HCT116 (cell line): ENCODE data around the gene TBXAS1. TPM values are rescaled to one million over a fixed set of nuclear protein-coding genes. Genes with fewer than 3 reads are reported as not detected.

Experiments used
- ATAC-seq: fragments of 200-7000 bp; cut with Tn5 transposase; 2 replicates; pipeline ENCODE4 v1.9.1; 2020; ENCODE audit warnings: mild to moderate bottlenecking, moderate library complexity
- BruUV-seq: library from RNA; stranded (reverse); fragments of 400-500 nt; replicated peaks from 2 replicates; lab custom pipeline; 2021; lab: Mats Ljungman, UMichigan
- CTCF ChIA-PET: fragments of 300-600 bp; sonication (Branson Sonifier 250); formaldehyde crosslinking; loops from one replicate; lab custom pipeline; 2021; ENCODE audit warnings: antibody characterized with exemption; lab: Charles Lee
- POLR2A ChIA-PET: fragments of 300-600, 350-600 bp; sonication (Branson Sonifier 250); formaldehyde crosslinking; loops from one replicate; lab custom pipeline; 2021; ENCODE audit warnings: antibody characterized with exemption; lab: Charles Lee
- RAD21 ChIA-PET, 2 experiments: fragments of 300-600 bp; sonication (Branson Sonifier 250); formaldehyde crosslinking; loops; one replicate each; lab custom pipeline; 2023; ENCODE audit warnings: low total read pairs in 2 of 2; ENCODE audit not compliant: uncharacterized antibody in 2 of 2, unreplicated experiment in 2 of 2, low non-redundant PET in 1 of 2; lab: Charles Lee
- DNase-seq: peaks from one replicate; pipeline ENCODE4 v3.0.0-alpha.2; 2010; ENCODE audit warnings: low read depth, low spot score
- H2AFZ ChIP-seq: fragments of 200-600 bp; shearing (Covaris generic), sonication (generic); 2 replicates; pipeline ENCODE4 v1.6.1; 2017; ENCODE audit warnings: low read depth, mixed run types, mixed read lengths, antibody characterized with exemption, low read length; ENCODE audit not compliant: poor library complexity, severe bottlenecking
- H3K27ac ChIP-seq: 2 replicates; pipeline ENCODE4 v1.5.1; 2012; ENCODE audit warnings: low read depth, low read length
- H3K27me3 ChIP-seq: fragments of 200-600 bp; sonication (generic); 2 replicates; pipeline ENCODE4 v1.6.1; 2016; ENCODE audit warnings: mixed run types, low read length, mixed read lengths; ENCODE audit not compliant: insufficient read depth
- H3K36me3 ChIP-seq, 2 experiments: fragments of 200-500 bp in 1 of 2; fragments of 200-600 bp in 1 of 2; sonication (Bioruptor generic) in 1 of 2; sonication (generic) in 1 of 2; 2 replicates each; pipeline versions ENCODE4 v1.5.1 to v1.6.1; 2014 to 2016; ENCODE audit warnings: low read length in 2 of 2, inconsistent platforms in 1 of 2, mixed read lengths in 1 of 2, mixed run types in 1 of 2; ENCODE audit not compliant: insufficient read depth in 2 of 2, control insufficient read depth in 1 of 2
- H3K4me1 ChIP-seq, 2 experiments: fragments of 200-600 bp in 1 of 2; sonication (generic) in 1 of 2; 2 replicates each; pipeline versions ENCODE4 v1.5.1 to v1.6.1; 2012 to 2017; ENCODE audit warnings: low read length in 2 of 2, inconsistent platforms in 1 of 2, mild to moderate bottlenecking in 1 of 2, mixed read lengths in 1 of 2, mixed run types in 1 of 2, moderate library complexity in 1 of 2; ENCODE audit not compliant: insufficient read depth in 2 of 2, control insufficient read depth in 1 of 2
- H3K4me2 ChIP-seq: fragments of 200-600 bp; sonication (generic); 2 replicates; pipeline ENCODE4 v1.6.1; 2017; ENCODE audit warnings: mixed run types, low read length, mixed read lengths
- H3K4me3 ChIP-seq, 2 experiments: fragments of 200-600 bp in 1 of 2; sonication (generic) in 1 of 2; replicated peaks in 1 of 2; 2 replicates each; pipeline ENCODE4 v1.5.1; 2011 to 2016; ENCODE audit warnings: low read length in 2 of 2, control low read depth in 1 of 2, low read depth in 1 of 2, mild to moderate bottlenecking in 1 of 2, mixed read lengths in 1 of 2, mixed run types in 1 of 2
- H3K79me2 ChIP-seq: fragments of 200-600 bp; sonication (generic); 2 replicates; pipeline ENCODE4 v1.6.1; 2017; ENCODE audit warnings: mild to moderate bottlenecking, mixed run types, low read length, moderate library complexity, mixed read lengths; ENCODE audit not compliant: insufficient read depth
- H3K9ac ChIP-seq: fragments of 200-600 bp; sonication (generic); 2 replicates; pipeline ENCODE4 v1.6.1; 2016; ENCODE audit warnings: low read length, mixed read lengths
- H3K9me2 ChIP-seq: fragments of 200-600 bp; sonication (generic), shearing (Covaris generic); 2 replicates; pipeline ENCODE4 v1.6.1; 2017; ENCODE audit warnings: mixed run types, mild to moderate bottlenecking, moderate library complexity; ENCODE audit not compliant: insufficient read depth
- H3K9me3 ChIP-seq, 2 experiments: fragments of 200-500 bp in 1 of 2; fragments of 200-600 bp in 1 of 2; sonication (Bioruptor generic) in 1 of 2; sonication (generic) in 1 of 2; 2 replicates each; pipeline ENCODE4 v1.6.1; 2014 to 2017; ENCODE audit warnings: low read length in 2 of 2, mixed read lengths in 2 of 2, inconsistent platforms in 1 of 2, low read depth in 1 of 2, mild to moderate bottlenecking in 1 of 2, mixed run types in 1 of 2, moderate library complexity in 1 of 2; ENCODE audit not compliant: control insufficient read depth in 1 of 2, insufficient read depth in 1 of 2
- H4K20me1 ChIP-seq: fragments of 200-600 bp; sonication (generic), shearing (Covaris generic); 2 replicates; pipeline ENCODE4 v1.6.1; 2017; ENCODE audit warnings: mixed run types, mild to moderate bottlenecking, moderate library complexity; ENCODE audit not compliant: insufficient read depth
- CBX3 ChIP-seq: IDR thresholded peaks from 2 replicates; pipeline ENCODE4 v1.6.1; 2012; ENCODE audit warnings: low read depth
- CTCF ChIP-seq, 3 experiments: fragments of 200-600 bp in 1 of 3; sonication (generic) in 1 of 3; IDR thresholded peaks in 2 of 3; conservative IDR thresholded peaks in 1 of 3; 2 replicates each; pipeline ENCODE4 v1.5.1; 2012 to 2017; ENCODE audit warnings: low read depth in 2 of 3, low read length in 2 of 3, antibody characterized with exemption in 1 of 3, borderline replicate concordance in 1 of 3, control low read depth in 1 of 3, mild to moderate bottlenecking in 1 of 3, mixed read lengths in 1 of 3, mixed run types in 1 of 3, moderate library complexity in 1 of 3; ENCODE audit not compliant: insufficient read depth in 1 of 3
- EGR1 ChIP-seq: IDR thresholded peaks from 2 replicates; pipeline ENCODE4 v1.6.1; 2012; ENCODE audit warnings: low read depth
- ELF1 ChIP-seq: IDR thresholded peaks from 2 replicates; pipeline ENCODE4 v1.6.1; 2012; ENCODE audit warnings: low read depth, borderline replicate concordance
- RAD21 ChIP-seq: IDR thresholded peaks from 2 replicates; pipeline ENCODE4 v1.6.1; 2012; ENCODE audit warnings: low read depth, mild to moderate bottlenecking
- SP1 ChIP-seq: IDR thresholded peaks from 2 replicates; pipeline ENCODE4 v1.6.1; 2012; ENCODE audit warnings: low read depth
- SRF ChIP-seq: IDR thresholded peaks from 2 replicates; pipeline ENCODE4 v1.6.1; 2012; ENCODE audit warnings: low read depth
- TCF7L2 ChIP-seq: IDR thresholded peaks from 2 replicates; pipeline ENCODE4 v1.7.0; 2011; ENCODE audit warnings: borderline replicate concordance, inconsistent platforms; ENCODE audit not compliant: insufficient read depth, insufficient read length; ENCODE audit errors: extremely low read depth
- YY1 ChIP-seq: IDR thresholded peaks from 2 replicates; pipeline ENCODE4 v1.6.1; 2011; ENCODE audit warnings: low read length, low read depth, moderate library complexity, mild to moderate bottlenecking; ENCODE audit not compliant: insufficient replicate concordance; ENCODE audit errors: extremely low read depth
- ZBTB33 ChIP-seq: IDR thresholded peaks from 2 replicates; pipeline ENCODE4 v1.6.1; 2011; ENCODE audit warnings: mild to moderate bottlenecking, low read length, moderate library complexity; ENCODE audit not compliant: insufficient replicate concordance; ENCODE audit errors: extremely low read depth
- ZFX ChIP-seq: fragments of 450-650 bp; IDR thresholded peaks from 2 replicates; pipeline ENCODE4 v1.6.1; 2017
- ZNF274 ChIP-seq: fragments of 200-500 bp; sonication (Bioruptor generic); IDR thresholded peaks from 2 replicates; pipeline ENCODE4 v1.6.1; 2014; ENCODE audit warnings: mild to moderate bottlenecking, low read depth, low read length, inconsistent platforms
- intact Hi-C: fragments of 100-400 bp; cut with micrococcal nuclease; formaldehyde crosslinking; loops from 2 replicates; pipeline ENCODE4 v1.10.0; 2022
- total RNA-seq: library from RNA; stranded (reverse); gene quantifications from one replicate; pipeline ENCODE4 v1.2.1, GENCODE V29; 2021; ENCODE audit not compliant: unreplicated experiment
- TF ChIP-seq, protein P1 (sequence below): IDR thresholded peaks from 2 replicates; pipeline ENCODE4 v1.6.1; 2012; ENCODE audit warnings: low read depth
- TF ChIP-seq, protein P2 (sequence below): IDR thresholded peaks from 2 replicates; pipeline ENCODE4 v1.6.1; 2012
- TF ChIP-seq, protein P3 (sequence below): IDR thresholded peaks from 2 replicates; pipeline ENCODE4 v1.6.1; 2012

The TBXAS1 gene
- total RNA-seq, 1 experiment from 2014 or later: 1.4 TPM

DNA sequence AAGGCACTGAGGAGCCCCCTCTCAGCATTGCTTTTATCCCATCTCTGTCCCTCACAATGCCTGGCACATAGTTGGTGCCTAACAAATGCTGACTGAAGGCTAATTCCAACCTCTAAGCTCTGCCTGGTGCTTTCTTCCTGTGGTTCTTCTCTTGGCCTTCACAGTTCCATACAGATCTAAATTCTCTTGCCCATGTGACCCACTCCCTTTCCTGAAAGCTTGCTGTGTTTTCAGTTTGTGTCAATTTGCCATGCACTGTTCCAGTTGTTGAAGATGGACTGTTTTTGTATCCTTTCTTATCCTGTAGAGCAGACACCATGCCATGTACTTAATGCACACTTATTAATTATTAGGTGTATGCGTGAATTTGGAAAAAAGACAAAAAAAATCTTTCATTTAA lies 9.2 kb downstream of the TBXAS1 start (continued):
- TF ChIP-seq CTCF (IDR thresholded peaks at IDR 0.05 in 2 of 3, conservative IDR thresholded peaks at IDR 0.05 in 1 of 3; ENCODE audit: borderline replicate concordance in 1 of 3, insufficient read depth in 1 of 3, low read depth in 2 of 3, low read length in 2 of 3) (no peak), ZFX (no peak), CBX3 (no peak), YY1 (no peak), SP1 (no peak)
- TF ChIP-seq, protein P1, sequence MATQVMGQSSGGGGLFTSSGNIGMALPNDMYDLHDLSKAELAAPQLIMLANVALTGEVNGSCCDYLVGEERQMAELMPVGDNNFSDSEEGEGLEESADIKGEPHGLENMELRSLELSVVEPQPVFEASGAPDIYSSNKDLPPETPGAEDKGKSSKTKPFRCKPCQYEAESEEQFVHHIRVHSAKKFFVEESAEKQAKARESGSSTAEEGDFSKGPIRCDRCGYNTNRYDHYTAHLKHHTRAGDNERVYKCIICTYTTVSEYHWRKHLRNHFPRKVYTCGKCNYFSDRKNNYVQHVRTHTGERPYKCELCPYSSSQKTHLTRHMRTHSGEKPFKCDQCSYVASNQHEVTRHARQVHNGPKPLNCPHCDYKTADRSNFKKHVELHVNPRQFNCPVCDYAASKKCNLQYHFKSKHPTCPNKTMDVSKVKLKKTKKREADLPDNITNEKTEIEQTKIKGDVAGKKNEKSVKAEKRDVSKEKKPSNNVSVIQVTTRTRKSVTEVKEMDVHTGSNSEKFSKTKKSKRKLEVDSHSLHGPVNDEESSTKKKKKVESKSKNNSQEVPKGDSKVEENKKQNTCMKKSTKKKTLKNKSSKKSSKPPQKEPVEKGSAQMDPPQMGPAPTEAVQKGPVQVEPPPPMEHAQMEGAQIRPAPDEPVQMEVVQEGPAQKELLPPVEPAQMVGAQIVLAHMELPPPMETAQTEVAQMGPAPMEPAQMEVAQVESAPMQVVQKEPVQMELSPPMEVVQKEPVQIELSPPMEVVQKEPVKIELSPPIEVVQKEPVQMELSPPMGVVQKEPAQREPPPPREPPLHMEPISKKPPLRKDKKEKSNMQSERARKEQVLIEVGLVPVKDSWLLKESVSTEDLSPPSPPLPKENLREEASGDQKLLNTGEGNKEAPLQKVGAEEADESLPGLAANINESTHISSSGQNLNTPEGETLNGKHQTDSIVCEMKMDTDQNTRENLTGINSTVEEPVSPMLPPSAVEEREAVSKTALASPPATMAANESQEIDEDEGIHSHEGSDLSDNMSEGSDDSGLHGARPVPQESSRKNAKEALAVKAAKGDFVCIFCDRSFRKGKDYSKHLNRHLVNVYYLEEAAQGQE: no peak
- TF ChIP-seq, protein P2, sequence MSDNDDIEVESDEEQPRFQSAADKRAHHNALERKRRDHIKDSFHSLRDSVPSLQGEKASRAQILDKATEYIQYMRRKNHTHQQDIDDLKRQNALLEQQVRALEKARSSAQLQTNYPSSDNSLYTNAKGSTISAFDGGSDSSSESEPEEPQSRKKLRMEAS: no peak
- TF ChIP-seq, protein P3, sequence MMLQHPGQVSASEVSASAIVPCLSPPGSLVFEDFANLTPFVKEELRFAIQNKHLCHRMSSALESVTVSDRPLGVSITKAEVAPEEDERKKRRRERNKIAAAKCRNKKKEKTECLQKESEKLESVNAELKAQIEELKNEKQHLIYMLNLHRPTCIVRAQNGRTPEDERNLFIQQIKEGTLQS: no peak

- DNase-seq (no peak), ATAC-seq (no peak)
- Histone ChIP-seq H3K27me3 (no peaks in the 10 kb centered on the region), H3K9ac (no peak overlapping the region), H3K9me2 (no peaks in the 10 kb centered on the region), H3K9me3 (no peaks in the 10 kb centered on the region), H2AFZ (no peak overlapping the region), H3K36me3 (no peaks in the 10 kb centered on the region), H3K79me2 (no peaks in the 10 kb centered on the region), H3K4me3 (no peak overlapping the region), H4K20me1 (no peaks in the 10 kb centered on the region), H3K27ac (no peak overlapping the region), H3K4me2 (no peak overlapping the region), H3K4me1 (no peaks in the 10 kb centered on the region)
- TF ChIP-seq ZNF274 (no peak), EGR1 (no peak), ELF1 (no peak), SRF (no peak), RAD21 (no peak), ZBTB33 (no peak), TCF7L2 (no peak)
- TF ChIP-seq, protein P3: no peak
- RAD21 ChIA-PET: no interaction called here
- no TSS peak for BruUV-seq
- intact Hi-C loops: no loop called here
- CTCF ChIA-PET: interaction anchor here (0.7 kb wide), 1 partner anchor 193 kb away, joined by 3 read pairs; no protein-coding TSS in a partner anchor
- POLR2A ChIA-PET: no interaction called here
These were observed 9.8 kb downstream of the TBXAS1 start for GRCh38 chr7:139838876-139839275.
